GM21423 (cell line): ENCODE results near the gene ARHGDIB.
A peak's percentile ranks its signal among the peaks of the same experiment; 100 is the strongest.

ENCODE experiments used
- ATAC-seq: cut with Tn5 transposase; IDR thresholded peaks from one replicate; pipeline ENCODE4 v1.9.1; 2021; ENCODE audit warnings: mild to moderate bottlenecking, moderate library complexity; ENCODE audit not compliant: unreplicated experiment

Gene ARHGDIB

DNA sequence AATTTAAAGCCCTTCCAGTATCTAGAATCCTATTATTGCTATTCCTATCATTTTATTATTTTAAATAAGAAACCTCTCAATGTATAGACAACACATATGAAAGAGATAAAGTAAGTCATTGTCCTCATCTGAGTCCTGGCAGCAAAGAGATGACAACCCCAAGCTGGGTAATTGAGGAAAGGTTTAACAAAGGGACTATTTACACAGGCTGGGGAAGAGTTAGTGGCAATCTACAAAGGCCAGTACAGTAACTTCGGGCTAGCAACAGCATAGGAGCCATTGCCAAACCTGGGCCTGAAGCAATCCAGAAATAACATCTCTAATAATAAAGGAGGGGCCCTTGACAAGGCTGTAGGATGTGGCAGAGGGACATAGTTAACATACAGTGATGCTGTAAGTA lies 22.6 kb upstream of the ARHGDIB start:
- no peak for ATAC-seq

GRCh38 chr12:14982991-14983390 lies 21.6 kb upstream of the ARHGDIB start:
- no peak for ATAC-seq

GRCh38 chr12:14982562-14982961 lies 21.2 kb upstream of the ARHGDIB start:
- no peak for ATAC-seq

- no peak for ATAC-seq
Measured at GRCh38 chr12:14981049-14981448, 19.6 kb upstream of the ARHGDIB start.

GRCh38 chr12:14979468-14979867 lies 18.1 kb upstream of the ARHGDIB start:
- no peak for ATAC-seq

DNA sequence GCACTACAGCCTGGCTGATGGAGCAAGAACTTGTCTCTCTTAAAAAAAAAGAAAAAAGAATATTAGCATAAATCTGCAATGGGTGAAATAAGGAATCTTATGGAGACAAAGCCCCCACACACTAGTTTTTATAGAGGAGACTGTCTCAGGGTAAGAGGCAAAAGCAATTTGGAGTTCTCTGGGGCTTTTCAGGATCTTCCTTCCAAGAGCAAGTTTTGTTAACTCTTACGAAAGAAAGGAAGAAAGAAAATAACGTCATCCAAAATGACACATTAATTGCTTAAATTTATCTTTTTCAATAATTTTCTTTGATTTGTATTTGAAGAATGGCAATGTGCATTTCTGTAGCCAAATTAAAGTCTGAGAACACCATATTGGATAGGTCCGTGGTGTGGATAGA lies 15.3 kb upstream of the ARHGDIB start:
- no peak for ATAC-seq

GRCh38 chr12:14975457-14975856 lies 14.1 kb upstream of the ARHGDIB start:
- no peak for ATAC-seq

DNA sequence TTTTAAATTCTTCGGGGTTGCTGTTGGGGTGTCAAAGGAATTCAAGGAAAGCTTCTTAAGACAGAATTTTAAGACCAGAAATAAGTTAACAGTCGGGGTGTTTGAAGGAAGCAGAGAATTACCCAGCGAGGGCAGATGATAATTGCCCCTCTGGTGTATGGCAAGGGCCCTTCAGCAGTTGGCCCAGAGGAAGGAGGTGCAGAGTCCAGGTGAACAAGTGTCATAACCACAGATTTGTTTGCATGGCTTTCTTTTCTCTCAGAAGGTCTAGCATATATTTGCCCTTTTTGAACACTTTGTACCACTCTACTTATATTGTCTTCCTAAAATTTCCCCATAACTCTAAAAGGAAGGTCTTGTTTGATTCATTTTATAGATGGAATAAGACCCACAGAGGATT lies 13.2 kb upstream of the ARHGDIB start:
- no peak for ATAC-seq

DNA sequence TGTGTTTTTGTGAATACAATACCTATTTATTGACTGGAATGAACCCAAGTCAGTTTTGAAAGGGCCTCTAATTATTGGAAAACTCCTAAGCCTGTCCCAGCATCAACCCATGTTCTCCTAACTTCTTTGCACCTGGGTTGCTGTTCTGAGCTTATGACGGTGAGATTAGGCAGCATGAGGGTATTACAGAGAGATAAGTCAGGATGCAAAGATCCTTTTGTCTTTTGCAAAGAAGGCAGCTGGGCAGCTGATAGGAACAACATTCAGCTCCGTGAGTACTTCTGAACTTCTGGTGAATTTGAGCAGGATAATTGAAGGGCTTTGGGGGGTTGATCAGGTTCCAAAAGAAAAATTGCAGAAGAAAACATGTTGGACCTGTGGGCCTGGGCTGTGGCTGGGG lies 11.4 kb upstream of the ARHGDIB start, which contains the start of gene PDE6H:
Gene PDE6H, plus strand, starts transcription at position 227 of the 400 bp plus-strand sequence. CDS start 4,971 bp downstream, outside the sequence.
- no peak for ATAC-seq

DNA sequence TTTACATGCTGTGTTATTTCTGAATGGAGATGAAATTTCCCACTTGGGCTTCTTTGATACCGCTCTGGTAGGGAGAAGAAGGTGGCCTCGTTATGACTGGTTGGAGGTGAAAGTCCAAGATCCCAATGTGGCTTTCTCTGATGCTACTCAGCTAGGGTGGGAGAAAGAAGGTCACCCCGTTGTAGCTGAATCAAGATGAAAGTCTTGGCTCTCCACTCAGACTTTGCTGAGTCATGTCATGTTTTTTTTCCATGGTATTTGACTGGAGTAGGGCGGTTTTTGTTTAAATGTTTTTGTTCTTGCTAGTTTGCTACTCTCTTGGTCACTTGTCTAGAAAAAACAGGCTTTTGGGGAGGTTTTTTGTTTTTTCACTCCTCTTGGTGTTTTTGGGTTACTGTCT lies 9.1 kb upstream of the ARHGDIB start:
- ATAC-seq: no peak

DNA sequence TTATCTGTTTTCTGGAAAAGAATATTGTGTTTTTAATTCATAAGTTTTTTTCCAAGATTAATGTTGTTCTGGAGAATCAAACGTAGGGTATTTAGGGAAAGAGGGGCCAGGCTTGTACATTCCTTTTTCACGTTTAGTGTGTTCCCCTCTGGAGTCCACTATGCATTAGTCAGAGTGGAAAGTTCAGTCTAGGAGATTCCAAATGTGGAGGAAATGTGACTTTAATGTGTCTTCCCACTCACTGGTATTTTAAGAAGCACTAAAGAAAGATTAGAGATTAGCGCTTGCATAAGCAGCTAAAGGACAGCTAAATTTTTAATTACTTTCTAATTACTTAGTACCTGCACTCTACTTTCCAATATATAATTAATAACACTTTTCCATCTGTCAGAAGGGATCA lies 7.1 kb upstream of the ARHGDIB start:
- ATAC-seq: no peak

- no peak for ATAC-seq
Measured at GRCh38 chr12:14965221-14965620, 3.8 kb upstream of the ARHGDIB start.

GRCh38 chr12:14964406-14964805 lies 3.0 kb upstream of the ARHGDIB start:
- ATAC-seq: no peak

- ATAC-seq: no peak
Measured at GRCh38 chr12:14963520-14963919, 2.1 kb upstream of the ARHGDIB start.

DNA sequence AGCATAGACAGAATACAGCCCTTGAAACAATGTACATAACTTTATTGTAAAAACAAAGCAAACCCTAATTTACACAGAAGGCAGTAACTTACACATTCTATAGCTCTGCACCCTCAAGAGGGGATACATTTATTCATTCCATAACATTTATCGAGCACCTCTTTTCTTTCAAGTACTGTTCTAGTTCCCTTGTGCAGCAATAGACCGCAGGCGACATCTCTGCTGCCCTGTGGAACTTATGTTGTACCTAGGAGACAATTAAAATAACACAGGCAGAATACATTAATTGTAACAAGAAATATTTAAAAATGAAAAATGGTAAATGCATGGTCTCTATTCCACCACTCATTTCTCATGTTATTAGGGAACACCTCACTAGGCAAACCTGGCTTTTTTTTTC lies 1.4 kb upstream of the ARHGDIB start:
- ATAC-seq: no peak

DNA sequence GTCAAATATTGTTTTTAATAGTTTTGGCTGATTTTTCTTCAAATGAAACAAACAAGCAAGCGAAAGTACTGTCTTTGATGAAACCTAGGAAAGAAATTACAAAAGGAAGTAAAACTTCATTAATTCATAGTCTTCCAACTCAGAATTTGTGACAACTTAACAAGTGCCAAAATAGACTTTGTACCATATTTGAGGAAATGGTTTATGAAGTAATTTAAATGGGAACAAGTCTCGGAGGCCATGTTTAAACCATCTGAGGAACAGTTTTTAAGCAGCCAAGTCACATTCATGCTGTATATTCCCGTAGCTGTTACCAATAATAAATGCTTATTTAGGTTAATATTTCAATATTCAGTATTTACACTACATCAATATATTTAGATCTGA lies 745 bp upstream of the ARHGDIB start:
- ATAC-seq: no peak

- peak; percentile 35 for ATAC-seq
Measured at GRCh38 chr12:14960548-14961465, 594 bp downstream of the ARHGDIB start.

DNA sequence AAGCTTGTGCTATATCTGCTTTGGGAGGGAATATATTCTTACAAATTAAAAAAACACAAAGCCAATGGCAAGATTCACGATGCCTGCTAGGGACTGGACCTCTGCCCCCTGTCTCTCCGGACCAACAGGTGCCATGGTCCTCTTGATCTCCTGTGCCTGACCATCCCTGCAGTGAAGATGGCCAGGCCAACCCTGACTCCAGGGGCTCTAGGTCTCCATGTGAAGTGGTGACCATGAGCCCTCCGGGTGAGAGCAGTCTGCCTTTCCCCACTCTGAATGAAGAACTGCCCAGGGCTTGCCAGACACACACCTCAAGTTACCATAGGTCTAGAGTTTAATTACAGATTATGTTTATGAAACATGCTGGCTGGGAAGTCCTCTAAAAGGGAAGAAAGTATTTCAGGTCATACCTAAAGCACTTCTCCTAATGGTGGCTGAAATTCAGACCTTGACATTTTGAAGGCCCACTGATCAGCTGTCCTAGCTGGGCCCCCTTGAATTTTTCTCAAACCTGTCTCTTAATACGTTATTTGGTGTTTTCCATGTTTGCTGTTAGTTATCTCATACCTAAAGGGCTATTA lies 1.4 kb downstream of the ARHGDIB start:
- ATAC-seq: no peak

DNA sequence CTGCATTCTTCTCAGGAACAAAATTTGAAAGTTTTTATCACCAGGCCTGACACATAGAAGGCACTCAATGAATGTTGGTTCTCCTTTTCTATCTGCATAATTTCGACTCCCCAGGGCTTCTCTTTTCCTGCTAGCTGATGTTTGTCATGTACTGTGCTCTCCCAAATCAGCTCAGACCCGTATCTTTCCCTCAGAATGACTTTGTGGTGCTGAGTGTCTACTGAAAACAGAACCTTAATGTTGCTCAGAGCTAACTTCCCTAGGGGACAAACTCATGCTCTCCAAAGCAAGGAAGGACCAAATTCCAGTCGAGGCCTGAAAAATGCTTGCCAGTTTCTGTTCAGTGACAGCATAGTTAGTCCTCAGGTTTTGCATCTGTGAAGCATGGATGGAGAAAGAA lies 1.9 kb downstream of the ARHGDIB start:
- no peak for ATAC-seq

DNA sequence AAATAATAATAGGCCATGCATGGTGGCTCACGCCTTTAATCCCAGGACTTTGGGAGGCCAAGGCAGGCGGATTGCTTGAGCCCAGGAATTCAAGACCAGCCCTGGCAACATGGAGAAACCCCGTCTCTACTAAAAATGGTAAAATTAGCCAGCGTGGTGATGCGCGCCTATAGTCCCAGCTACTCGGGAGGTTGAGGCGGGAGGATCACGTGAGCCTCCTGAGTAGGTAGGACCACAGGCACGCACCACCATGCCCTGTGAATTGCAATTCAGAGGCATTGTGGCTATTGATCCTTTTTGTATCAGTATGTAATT lies 2.3 kb downstream of the ARHGDIB start:
- no peak for ATAC-seq

- no peak for ATAC-seq
Measured at GRCh38 chr12:14958361-14959125, 2.9 kb downstream of the ARHGDIB start.
